NCI-H128 (cell line): Measurements from ENCODE around the gene SUSD4.
"Not testable (repeated sequence)": the region's sequence is repeated elsewhere in the genome, so short reads cannot be mapped to it uniquely, and the experiment has no call there.

ENCODE experiments used
- DNase-seq: peaks from one replicate; lab custom pipeline; 2025; ENCODE audit not compliant: unreplicated experiment; lab: John Stamatoyannopoulos, UW

SUSD4 gene

DNA sequence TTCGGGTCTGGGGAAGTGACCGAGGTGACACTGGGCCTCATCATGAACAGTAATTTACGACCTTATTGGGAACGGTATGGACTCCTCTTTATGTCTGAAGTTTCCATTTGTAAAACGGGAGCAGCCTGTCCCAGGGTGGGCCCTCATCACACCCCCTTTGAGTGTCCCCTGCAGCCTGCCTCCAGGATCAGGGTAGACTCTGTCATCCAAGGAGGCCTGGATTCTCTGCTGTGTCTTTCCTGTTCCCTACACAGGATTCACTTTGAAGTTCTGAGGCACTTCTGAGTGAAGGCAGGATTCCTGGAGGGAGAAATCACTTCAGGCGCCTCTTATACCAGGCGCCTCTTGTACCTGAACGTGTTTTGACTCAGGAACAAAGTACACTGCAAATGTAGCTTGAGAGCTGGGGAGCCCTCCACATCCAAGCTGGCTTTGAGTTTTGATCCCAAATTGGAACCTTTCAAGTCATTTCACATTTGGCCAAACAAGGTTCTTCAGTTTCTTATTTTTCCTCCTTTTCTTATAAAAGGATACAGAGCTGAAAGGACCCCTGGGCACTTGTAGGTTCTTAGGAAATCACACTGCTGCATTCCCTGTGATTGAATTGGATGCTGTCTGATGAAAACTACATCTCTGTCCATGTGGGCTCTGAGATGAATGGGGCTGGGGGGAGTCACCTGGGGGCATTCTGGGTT is 106.0 kb downstream of the SUSD4 start:
- no peak for DNase-seq

DNA sequence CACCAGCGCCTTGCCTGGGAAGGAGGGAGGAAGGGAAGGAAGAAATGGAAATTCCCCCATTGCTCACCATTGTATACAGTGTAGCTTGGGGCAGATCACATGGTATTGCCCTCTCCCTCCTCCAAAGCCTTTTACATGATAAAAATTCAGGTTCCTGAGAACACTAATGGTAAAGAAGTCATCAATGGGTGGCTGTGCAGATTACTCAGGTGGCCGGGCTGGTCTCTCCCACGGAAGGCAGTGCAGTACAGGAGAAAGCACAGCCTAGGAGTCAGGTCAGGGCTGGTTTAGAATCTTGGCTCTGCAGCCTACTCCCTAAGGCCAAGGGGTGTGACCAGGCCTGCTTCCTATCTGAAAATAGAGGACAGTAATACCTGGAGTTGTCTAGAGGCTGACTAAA is 107.9 kb downstream of the SUSD4 start:
- DNase-seq = no peak

DNA sequence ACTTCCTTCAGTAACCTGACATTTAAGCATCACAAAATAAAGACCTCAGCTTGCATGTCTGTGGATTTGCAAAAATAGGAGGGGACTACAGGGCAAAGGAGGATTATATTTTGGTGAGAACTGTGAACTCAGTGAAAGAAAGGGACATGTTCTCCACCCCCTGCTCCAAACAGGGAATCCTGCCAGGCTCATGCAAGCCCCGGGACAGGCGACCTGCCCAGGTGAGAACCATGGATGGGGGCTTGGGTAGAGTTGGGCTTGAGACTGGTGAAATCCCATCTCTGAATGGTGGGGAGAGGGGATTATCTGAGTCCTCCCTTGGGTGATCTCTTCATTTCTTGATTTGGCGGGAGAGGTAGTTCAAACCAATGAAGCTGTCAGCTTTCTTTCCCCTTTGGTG is 110.1 kb downstream of the SUSD4 start:
- DNase-seq = no peak

DNA sequence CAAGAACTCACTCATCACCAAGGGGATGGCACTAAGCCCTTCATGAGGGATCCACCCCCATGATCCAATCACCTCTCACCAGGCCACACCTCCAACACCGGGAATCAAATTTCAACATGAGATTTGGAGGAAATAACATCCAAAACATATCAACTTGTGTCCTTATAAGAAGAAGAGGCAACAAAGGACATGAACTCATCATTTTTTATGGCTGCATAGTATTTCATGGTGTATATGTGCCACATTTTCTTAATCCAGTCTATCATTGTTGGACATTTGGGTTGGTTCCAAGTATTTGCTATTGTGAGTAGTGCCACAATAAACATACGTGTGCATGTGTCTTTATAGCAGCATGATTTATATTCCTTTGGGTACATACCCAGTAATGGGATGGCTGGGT is 112.6 kb downstream of the SUSD4 start:
- not testable (repeated sequence) for DNase-seq

DNA sequence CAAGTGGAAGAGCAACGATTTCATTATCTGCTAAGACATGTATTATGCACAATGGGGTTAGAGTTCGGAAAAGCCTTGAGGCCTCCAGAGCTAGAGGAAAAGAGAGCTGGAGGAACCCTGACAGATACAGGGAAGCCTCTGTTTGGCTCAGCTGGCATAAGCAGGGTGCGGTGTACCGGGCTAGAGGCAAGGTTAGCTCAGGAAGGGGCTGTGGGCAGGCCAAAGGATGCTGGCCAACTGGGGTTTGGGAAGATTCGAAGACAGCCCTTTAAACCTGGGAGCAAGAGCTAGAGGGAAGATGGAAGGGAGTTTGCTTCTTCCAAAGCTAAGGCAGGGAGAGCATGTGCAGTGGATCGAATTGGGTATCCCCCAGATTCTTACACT is 113.4 kb downstream of the SUSD4 start:
- DNase-seq = no peak

DNA sequence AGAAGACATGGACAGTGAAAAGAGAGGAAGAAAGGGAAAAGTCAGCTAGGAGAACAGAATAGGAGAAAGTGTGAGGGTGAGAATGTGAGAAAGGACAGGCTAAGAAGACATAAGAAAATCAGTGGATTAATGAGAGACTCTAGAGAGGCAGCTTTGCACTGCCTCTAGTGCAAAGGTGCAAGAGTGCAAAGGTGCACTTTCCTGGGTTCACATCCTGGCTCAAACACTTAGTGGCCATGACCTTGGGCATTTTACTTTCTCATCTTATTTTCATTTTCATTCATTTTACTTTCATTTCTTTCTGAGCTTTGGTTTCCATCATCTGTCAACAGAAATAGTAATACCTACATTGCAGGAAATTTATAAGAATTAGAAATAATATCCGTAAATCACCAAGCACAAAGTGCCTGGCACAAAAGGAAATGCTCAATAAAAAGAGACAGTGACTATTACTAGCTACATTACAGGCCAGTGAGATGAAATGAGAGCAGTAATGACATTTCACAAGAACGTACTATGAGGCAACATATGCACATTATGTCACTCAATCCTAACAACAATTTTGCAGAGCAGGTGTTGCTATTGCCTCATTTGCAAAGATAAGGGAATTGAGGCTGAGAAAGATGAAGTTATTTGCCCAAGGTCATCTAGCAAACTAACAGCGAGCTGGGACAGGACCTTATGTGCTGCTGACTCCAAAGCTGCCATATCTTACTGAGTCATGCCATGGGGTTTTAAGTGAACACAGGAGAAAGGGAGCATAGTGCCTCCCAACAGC is 113.9 kb downstream of the SUSD4 start:
- DNase-seq = no peak

DNA sequence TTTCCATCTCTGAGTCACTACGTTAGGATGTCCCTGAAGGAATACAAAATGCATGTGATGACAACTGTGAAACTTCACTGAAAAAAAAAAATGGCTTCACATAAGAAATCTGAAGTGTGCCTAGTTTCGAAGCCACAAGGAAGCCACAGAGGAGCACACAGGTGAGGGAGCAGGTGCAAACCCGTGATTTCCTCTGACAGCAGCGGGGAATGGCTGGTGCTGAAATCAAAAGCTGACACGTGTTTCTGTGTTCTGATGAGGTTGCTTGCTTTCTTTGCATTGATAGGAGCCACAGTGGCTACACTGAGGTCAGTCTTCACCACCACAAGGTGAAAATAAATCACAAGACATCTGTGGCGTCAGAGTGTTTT is 115.2 kb downstream of the SUSD4 start:
- no peak for DNase-seq

DNA sequence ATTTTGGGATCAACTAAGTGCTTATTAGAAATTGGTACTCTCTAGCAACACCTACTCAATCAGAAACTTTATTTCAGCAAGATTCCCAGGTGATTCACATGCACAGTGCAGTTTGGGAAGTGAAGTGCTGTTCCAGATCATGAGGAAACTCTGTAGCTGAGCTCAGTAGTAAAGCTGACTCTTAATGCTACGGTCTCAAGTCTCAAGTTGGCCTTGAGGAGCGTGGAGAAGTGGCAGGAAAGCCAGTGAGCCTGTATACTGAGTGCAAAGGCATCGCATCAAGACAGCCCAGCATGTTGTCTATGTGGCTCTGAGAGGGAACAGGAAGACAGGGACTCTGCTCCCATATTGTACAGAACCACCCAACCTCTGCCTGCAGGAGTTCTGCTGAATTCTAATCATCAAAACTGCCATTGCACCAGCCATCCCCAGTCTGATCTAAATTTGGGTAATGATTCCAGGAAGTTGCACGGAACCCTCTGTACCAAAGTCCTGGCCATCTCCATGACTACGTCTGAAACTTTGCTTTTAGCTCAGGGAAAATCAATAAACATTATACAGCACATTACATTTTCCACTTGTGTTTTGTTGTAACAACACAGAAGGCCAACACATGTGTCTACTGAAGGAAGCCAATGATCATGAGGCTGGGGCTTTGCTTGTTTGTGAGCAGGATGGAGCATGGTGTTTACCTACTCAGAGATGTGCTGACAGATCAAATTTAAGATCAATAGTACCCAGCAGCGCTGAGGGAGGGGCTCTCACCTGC is 115.8 kb downstream of the SUSD4 start:
- DNase-seq = no peak

DNA sequence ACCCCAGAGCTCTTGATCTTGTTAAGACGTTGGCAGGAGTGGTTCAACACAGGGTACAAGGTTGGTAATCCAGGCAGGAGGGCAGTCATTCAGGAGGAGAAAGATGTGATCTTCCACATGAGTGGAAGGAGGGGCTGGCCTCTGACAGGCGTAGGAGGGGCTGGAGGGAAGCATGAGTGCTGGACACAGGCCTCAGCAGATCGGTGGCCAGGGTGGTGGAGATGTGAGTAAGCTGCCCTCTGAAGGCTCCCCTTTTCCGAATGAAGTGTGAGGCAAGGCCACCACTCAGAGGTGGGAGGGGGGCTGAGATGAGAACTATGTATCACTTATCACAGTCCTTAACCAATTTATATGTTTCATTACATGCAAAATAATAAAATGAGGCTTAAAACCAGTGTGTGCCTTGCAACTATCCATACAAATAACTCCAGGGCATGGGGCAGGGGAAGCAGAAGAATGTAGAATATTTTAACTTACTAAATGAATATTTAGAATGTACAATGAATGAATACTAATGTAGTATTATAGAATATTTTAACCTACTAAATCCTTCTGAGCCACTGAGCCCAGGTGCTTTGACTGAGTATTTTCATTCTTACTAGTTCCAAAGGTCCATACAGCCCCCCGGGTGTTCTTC is 117.4 kb downstream of the SUSD4 start:
- no peak for DNase-seq

DNA sequence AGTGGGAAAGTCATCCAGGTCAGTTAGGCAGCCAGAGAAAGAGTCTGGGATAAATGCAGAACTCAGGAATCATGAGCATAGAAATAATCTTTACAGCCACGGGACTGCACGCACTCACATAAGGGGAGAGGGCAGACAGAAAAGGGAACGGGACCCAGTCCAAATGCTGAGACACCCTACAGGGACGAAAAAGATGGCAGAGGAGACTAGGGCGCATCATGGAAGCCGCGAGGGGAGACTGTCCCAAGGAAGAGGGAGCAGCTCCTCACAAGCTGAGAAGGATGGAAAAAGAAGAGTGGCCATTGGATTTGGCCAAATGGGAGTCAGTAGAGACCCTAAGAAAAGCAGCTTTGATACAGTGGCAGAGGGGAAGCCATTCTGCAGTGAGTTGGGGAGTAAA is 118.0 kb downstream of the SUSD4 start:
- no peak for DNase-seq

DNA sequence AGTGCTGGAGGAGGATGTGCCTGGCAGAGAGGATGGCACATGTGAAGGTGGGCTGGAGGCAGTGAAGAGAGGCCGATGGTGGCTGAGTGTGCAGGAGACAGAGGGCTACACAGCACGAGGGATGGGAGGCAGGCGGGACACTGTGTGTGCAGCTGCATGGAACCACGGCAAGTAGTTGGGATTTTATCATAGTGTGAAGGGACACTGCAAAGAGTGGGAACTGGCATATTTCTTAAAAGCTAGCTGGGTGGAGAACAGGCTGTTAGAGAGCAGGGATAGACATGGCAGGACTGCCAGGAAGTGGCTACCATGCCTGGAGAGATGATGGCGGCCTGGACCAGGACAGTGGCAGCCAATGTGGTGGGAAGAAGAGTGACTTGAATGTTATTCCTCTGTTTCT is 118.6 kb downstream of the SUSD4 start:
- DNase-seq = no peak

DNA sequence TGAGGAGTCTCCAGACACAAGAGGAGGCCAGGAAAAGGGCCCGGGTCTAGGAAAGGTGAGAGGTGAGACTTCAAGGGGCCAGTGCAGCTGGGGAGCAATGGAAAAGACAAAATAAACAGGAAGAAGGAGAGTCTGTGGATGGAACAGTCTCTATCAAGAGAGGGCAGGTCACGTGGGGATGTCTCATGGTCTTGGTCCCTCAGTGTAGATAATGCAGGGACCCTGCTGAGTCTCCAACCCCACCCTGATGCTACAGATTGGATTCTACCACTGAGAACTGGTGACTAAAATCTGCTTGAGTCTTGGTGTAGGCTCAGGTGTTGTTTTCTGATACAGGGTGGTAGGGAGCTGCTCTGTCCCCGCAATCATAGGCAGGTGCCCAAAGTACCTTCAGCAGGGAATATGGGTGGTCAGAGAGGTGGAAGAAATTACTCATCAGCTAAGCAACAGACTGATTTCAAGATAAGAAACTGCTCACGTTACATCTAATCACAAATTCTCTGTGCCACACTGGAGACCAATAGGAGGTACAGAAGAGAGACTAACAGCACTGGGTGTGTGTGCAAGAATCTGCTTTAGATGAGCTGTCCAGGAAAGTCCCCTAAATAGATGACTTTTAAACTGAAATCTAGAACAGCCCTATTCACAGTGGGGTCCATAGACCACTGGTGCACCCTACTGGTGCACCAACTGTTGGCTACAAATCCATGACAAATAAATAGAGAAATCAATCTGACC is 119.4 kb downstream of the SUSD4 start:
- no peak for DNase-seq

DNA sequence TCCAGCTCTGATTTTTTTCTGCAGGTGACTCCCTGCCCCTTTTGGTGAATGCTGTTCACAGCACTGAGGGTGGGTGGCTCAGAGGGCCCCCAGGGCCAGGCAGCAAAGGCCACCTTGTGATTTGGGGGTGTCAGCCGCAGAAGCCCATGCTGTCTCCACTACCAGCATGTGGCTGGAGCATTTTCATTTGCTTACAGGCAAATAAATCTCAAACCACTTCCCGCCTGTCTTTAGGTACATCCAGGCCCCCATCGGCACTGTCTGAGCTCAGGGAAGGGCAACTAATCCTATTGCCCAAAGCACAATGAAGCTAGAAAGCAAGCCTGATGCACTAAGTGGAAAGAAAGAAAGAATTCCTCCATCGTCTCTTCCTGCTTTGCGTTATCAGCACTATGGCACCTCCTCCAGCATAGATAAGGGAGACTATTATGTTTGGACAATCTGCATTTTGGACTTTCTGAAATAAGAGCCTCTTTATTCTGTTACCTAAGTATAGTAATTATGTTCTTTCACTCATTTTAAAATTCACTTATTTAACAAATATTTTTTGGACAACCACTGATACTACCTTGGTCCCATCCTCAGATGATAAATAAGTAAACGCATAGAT is 120.4 kb downstream of the SUSD4 start:
- no peak for DNase-seq

DNA sequence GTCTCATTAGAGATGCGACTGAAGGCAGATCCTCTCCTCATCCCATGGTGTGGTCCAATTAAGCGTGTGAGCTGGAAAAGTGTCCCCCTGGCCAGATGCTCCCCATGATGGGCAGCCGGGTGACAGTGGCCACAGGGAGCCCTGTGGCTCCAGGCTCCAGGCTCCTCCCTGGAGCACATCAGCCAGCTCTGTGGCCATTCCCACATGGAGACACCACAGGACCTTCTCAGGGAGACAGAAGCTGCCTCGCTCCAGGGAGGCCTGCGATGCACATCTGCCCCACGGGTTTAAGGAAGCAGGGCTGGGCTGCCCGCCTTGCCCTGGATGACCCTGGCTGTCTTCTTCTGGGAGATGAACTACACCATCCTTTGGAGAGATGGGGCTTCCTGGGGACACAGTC is 121.0 kb downstream of the SUSD4 start:
- DNase-seq = no peak

DNA sequence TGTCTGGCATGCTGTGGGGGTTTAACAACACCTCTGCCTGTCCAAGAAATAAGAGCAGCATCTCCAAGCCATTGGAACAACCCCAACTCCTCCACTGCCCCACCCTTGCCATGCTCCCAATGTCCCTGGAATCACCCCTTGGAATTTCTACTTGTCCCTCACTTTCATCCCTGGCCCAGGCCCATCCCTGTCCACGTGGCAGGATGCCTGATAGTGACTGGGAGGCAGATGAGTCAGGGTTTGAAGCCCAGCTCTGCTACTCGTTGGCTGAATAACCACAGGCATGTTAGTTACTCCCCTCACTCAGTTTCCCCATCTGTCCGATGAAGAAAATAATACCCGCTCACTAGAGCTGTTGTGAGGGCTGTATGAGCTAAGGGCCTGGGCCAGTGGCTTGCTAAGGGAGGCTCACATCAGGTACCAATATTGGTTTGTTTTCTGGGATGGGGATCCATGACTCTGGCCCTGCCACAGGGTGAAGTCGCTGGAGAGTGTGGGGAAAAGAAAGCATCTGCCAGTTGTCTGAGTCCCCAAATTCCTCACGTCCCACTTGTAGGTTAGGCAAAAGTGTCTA is 121.5 kb downstream of the SUSD4 start:
- DNase-seq = no peak

DNA sequence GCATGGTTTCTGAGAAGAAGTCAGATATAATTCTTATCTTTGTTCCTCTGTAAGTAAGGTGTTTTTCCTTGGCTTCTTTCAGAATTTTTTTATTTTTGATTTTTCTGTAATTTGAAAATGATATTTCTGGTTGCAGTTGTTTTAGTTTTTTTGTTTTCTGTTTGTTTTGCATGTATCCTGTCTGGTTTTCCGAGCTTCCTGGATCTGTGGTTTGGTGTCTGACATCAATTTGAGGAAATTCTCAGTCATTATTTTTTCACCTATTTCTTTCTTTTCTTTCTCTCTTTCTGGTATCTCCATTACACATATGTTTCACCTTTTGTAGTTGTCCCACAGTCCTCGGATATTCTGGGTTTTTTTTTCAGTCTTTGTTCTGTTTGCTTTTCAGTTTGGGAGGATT is 123.9 kb downstream of the SUSD4 start:
- DNase-seq = no peak

DNA sequence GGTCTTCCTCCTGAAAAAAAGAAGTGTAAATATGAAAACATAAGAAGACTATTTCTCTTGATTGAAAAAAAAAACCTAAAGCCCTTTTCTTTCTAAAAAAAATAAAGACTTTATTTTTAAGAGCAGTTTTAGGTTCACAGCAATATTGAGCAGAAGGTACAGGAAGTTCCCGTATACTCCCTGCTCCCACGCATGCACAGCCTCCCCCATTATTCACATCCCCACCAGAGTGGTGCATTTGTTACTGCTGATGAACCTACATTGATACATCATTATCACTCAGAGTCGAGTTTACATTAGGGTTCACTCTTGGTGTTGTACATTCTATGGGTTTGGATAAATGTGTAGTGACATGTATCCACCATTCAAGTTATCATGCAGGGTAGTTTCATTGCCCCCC is 128.9 kb downstream of the SUSD4 start:
- no peak for DNase-seq

DNA sequence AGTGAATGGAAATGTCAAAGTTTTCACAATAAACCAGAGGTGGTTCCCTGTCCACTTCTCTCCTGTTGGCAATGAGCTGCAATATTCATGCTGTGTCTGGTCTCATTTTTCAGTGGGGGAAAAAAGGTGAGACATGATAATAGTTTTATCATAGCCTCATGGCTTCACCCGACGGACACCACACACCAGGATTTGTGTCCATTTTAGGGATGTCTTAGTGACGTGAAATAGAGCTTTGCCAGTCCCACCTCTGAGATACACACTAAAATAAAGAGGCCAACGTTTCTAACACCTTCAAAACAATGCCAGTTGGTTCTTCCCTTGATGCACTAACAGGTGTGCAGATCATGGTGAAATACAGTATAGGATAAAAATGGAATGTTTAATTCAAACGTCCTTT is 129.4 kb downstream of the SUSD4 start:
- no peak for DNase-seq

DNA sequence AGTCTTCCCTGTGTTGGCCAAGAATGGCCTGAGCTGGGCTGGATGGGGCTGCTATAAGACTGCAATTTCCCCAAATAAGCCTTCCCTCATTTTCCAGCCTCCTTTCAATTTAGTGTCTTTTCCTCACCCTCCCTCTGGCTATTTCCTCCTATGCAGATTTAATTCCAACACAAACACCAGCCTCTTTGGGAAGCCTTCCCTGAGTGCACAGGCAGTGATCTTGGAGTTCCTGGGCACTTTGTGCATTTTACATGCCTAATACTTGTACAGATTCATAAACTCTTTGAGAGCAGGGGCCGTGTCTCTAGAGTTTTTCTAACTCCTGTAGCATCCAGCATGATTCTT is 129.8 kb downstream of the SUSD4 start:
- DNase-seq = no peak

DNA sequence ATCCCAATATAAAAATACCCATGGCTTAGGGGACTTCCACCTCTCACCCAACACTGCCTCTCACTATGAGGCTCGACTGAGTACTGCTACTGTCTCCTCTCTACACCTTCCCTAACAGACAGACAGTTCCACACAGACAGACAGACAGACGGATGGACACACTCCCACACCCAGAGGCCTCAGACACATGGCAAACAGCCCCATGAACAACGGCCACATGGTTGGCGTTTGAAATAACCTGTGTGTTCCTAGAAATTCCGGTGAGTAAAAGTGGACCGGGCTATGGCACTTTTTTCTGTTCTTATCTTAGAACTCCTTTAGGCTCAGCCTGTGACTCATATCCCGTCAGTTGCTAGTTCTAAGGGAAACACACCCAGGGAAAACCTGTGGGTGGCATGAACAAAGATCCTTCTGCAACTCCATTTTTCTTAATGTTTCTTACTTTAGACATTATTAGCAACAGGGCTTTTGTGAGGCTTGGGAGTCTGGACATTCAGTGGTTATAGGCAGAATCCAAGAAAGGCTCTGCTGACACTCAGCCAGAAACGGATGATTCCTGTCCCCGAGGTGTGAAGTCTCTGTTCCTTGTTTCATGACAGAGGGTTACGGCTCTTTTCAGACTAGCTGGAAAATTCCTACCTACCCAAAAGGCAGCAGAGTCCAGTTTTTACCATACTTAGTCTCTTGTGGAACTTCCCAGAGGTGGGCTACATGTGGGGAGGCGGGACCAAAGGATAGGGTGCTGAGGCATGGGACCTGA is 130.4 kb downstream of the SUSD4 start:
- no peak for DNase-seq
